ENCODE results near the gene CD200.
A peak's percentile ranks its signal among the peaks of the same experiment; 100 is the strongest.

The CD200 gene, protein sequence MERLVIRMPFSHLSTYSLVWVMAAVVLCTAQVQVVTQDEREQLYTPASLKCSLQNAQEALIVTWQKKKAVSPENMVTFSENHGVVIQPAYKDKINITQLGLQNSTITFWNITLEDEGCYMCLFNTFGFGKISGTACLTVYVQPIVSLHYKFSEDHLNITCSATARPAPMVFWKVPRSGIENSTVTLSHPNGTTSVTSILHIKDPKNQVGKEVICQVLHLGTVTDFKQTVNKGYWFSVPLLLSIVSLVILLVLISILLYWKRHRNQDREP

DNA sequence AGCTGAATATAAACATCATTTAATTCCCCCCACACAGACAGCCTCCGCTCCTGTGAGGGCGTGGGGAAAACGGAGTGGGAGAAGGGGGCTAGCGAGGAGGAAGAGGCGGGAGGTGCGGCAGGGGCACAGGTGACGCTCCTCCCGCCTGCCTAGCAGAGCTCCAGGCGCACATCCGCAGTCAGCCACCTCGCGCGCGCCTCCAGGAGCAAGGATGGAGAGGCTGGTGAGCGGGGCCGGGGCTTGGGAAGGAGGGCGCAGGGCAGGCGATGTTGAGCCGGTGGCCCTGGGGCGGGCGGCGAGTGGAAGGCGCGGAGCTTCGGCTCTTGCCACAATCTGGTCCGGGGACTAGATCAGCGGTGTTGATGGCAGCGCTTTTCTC is at the start of gene CD200:
Gene CD200, plus strand, starts transcription at position 155 of the 379 bp plus-strand sequence. Its CDS starts 57 bp downstream, at position 212.
- no peak for DNase-seq (ENCODE audit: low read depth)

DNA sequence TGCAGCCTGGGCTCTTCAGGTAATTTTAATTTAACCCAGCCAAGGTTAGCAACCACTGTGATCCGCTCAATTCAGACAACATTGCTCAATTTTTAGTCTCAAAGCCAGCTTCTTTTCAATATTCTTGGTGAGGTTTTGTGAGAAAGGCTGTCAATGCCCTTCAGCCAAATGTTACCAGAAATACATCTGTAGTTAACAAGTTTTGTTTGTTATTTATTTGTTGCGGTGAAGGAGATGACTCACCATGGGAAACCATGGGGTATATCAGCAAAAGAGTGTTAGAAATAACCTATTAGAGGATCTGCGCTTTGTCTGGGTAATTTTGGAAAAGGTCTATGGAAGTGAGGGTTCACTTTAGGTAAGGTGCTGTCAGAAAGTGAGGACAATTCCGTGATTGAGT is 43.9 kb upstream of the CD200 start:
- no peak for DNase-seq (ENCODE audit: low read depth)

DNA sequence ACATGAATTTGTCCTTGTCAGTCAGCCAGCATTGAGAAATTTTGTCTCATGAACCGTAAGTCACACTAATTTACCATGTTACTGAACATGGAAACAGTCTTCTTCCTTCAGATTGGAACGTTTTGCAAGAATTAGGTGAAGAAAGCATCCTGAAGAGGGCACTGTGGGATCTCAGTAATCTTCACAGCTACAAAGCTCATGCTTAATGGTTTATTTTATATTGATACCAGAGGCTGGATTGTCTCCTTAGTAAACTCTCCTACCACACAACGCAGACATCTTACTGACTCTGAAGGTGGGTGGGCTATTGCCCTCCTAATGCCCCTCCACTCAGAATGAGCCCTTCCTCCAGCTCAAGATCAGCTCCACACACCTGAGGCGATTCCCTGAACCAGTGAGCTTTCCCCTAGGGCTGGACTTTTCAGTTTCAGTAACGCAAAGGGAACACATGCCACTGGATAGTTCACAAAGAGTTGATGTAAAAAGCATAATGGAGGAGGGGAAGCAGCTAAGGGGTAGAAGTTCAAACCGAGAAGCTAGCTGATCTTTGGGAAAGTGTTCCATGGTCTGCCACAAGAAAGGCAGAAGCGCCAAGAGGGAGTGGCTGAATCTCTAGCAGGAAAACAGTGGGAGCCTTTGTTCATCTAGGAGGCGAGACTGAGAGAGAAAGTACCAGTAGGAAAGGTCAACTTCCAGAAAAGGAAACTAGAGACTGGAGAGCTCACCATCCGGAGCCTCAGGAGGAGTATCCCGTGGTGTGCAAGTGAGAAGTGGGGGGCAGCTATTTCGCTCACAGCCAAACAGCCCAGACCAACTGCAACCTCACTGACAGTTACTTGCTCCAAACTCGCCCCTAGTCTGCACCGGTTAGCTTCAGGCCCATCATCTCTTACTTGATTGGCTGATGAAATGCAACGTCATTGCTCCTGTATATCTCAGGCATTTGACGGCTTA is 39.3 kb upstream of the CD200 start, which contains the start of gene SLC9C1:
Gene SLC9C1, minus strand, starts transcription at position 849 of the 954 bp plus-strand sequence. CDS start 7,425 bp downstream, outside the sequence.
- peak; percentile 16 for DNase-seq (ENCODE audit: low read depth)

DNA sequence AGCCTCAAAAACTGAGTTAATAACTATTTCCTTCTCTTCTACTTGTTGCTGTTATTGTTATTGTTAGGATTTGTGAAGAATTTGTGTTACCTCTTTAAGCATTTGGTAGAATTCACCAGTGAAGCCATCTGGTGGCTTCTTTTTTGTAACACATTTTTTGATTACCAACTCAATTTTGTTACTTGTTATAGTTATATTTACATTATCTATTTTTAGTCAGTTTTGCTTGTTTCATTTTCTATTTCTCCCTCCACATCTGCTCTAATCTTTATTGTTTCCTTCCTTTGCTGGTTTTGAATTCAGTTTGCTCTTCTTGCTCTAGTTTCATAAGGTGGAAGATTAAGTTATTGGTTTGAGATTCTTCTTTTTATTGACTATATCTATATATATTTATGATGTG is 35.2 kb upstream of the CD200 start:
- no peak for DNase-seq (ENCODE audit: low read depth)

DNA sequence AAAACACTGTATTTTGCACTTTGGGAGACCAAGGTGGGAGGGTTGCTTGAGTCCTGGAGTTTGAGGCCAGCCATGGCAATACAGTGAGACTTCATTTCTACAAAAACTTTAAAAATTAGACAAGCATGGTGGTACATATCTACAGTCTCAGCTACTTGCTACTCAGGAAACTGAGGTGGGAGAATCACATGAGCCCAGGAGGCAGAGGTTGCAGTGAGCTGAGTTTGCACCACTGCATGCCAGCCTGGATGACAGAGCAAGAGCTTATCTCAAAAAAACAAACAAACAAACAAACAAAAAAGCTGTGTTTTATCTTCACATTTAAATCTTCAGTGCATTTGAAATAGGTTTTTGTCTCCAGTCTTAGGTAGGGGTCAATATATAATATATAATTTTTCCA is 34.2 kb upstream of the CD200 start:
- DNase-seq (ENCODE audit: low read depth) = no peak

DNA sequence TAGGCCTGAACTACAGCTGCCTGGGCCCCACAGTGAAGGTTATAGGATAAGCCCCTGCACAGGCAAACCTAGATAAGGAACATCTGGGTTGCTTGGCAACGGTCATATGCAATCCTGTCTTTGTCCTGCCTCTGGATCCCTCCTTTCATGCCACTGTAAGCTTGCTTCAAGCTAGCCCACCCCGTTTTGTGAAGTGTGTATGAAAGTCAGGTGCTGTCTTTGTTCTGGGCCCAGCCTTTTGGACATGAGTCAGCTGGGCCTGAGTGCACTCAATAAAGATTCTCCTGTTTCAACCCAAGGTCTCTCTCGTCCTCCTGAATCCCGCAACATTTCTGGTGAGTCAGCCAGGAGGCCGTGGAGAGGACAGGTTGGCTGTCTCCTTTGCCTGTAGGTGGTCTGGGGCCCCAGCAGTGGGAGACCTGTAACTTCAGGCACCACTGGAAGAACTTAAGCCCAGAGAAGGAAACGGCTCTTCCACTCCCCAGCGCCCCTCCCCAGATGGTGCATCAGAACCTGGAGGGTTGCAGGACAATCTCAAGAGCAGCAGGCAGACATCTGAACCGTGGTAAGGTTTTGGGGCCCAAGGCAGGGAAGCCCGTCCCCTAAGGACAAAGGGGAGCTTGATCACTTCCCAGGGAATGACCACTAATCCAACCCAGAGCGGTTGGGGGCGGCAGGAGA is 30.7 kb upstream of the CD200 start:
- DNase-seq (ENCODE audit: low read depth) = no peak

DNA sequence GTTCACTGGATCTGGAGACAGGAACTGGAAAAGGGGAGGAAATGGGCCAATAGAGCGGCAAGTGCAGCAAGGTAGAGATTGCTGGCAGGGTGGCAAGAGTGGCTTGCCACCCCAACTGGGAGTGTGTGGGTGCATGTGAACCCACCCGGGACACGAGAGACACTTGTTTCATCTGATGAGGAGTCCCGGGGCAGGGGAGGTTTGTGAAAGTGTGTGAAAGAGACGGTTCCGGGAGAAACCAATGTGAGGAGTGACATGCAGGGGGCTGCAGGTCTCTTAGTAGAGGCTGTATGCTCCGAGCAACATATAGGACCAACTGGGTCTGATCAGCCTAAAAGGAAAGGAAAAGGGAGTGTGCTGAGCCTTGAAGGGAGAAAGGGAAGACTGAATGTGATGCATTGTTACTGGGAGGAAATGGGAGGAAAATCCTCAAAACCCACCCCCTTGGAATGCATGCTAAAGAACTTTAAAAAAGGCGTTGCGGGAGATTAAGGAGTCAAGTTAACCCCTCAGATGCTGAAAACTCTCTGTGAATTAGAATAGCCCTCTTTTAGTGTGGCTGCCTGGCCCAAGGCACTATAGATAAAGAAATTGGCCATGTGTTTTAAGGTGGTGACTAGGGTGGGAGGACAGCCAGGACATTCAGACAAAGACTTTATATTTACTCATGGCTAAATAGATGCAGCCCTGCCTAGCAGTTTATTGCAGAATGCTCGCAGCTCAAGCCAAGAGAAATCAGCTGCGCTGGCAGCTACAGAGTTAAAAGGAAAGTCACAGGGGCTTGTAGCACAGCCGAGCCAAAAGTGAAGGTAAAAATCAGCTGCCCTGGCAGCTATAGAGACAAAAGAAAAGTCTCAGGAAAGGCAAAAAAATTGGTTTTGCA is 29.8 kb upstream of the CD200 start:
- DNase-seq (ENCODE audit: low read depth) = no peak

DNA sequence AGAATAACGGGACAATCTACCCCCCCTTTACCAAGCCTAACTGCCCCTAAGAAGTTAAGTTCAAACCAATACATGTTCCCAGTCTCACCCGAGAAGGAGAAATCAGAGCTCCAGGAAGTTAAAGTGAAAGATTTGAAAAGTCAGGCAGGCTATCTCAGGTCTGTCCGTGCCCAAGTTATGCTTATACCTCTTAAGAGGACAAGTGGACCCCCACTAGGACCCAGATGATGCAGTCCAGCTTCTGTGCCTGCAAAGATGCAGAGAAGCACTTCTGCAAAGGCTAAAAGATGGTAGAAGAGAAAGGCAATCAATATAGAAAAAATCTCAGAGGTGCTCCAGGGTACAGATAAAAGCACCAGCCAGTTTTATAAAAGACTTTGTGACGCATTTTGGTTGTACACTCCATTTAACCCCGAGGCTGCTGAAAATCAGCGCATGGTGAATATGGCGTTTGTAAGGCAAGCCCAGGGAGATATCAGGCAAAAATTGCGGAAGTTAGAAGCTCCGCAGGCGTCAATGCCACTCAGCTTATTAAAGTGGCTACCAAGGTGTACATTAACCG is 29.1 kb upstream of the CD200 start:
- no peak for DNase-seq (ENCODE audit: low read depth)

DNA sequence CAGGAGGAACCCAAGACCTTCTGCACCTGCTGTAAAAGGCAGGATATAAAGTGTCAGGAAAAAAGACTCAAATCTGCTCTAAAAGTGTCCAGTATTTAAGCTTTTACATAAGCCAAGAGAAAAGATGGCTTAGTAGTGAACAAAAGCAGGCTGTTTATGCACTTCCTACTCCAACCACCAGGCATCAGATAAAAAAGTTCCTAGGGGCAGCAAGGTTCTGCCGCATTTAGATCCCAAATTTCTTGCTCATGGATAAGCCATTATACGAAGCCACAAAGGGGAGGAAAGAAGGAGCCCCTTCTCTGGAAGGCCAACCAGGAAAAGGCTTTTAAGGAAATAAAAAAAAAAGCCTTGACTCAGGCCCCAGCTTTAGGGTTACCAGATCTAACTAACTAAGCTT is 28.3 kb upstream of the CD200 start:
- DNase-seq (ENCODE audit: low read depth) = no peak

DNA sequence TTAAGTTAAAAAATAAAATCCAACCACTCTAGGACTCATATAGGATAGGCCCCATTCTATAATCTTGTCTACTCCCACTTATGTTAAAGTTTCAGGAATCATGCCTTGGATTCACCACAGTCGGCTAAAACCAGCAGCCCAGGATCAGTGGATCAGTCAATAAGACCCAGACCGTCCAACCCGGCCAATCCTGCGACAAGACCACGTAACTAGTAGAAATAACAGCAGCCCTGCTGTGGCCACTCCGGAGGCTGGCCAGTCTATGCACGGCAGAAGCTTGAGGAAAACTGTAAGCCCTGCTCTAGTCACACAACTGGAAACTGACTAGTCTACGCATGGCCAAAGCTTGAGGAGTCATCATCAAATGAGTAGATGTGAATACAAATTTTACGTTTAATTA is 26.1 kb upstream of the CD200 start:
- no peak for DNase-seq (ENCODE audit: low read depth)

DNA sequence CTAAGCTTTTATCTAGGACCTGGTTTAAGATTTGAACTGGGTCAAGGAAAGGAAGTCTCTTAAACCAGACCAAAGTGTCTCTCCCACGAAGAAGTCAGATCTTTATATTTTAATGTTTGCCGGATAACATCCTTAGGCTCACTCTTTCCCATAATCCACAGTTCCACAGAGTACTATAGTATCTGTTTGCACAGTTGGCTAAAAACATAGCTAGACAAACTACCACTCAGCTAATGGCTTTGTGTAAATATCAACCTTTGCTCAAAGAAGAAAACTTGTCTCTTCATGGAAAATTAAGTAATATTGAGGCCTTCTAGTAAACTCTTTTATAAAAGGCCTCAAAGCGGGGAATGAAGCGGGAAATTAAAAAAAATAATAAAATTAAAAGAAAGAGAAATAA is 25.4 kb upstream of the CD200 start:
- DNase-seq (ENCODE audit: low read depth) = no peak

DNA sequence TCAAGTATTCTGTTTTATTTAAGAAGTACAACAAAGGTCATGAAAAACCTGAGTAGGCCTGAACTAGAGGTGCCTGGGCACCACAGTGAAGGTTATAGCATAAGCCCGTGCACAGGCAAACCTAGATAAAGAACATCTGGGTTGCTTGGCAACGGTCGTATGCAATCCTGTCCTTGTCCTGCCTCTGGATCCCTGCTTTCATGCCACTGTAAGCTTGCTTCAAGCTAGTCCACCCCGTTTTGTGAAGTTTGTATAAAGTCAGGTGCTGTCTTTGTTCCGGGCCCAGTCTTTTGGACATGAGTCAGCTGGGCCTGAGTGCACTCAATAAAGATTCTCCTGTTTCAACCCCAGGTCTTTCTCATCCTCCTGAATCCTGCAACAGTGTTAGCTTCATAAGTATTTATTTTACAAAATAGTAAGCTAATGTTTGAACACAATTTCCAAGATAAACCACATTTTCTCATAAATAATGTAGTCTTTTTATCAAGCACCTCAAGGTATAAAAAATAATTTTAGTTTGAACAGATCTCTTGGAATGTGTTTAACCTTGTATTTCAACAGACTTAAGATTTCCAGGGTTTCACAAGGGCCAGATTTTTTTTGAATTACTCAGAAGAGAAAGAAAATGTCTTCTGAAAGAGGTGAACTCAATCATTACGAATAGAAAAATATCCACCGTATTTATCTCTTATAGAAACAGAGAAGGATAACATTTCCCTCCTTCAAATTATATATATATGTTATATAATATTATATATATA is 24.6 kb upstream of the CD200 start:
- DNase-seq (ENCODE audit: low read depth) = no peak

DNA sequence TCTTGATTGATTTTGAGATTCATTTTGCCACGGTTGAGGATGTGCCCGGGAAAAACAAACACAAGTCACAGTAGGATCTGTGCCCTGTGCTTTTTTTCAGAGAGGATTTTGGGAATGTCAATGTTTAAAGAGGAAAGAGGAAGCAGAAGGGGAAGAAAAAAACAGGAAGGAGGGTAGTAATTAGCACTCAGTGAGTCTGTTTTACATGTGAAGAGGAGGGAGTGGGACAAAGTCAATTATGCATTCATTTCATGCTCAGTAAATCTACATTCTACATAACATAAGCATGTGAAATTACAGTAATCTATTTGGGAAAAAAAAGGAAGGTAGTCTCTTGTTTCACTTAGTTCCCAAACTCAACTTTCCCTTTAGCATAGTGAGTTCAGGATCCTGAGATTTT is 18.3 kb upstream of the CD200 start:
- no peak for DNase-seq (ENCODE audit: low read depth)

DNA sequence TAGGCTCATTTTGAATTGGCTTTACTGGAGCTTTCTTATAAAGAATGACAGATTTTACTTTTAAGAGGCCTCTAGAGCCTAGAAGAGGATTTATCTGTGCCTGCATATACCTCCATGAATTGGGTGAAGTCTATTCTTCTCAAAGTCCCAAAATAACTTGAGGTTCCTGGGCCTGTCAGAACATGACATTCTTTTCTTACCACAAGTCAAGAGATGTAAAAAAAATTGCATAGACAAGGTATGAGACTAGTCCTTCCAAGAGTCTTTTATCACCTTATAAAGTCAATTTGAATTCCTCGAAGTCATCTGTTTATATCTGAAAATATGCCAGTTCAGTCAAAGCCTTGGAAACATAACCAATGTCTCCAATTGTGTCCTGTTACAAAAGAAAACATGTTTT is 17.2 kb upstream of the CD200 start:
- no peak for DNase-seq (ENCODE audit: low read depth)

DNA sequence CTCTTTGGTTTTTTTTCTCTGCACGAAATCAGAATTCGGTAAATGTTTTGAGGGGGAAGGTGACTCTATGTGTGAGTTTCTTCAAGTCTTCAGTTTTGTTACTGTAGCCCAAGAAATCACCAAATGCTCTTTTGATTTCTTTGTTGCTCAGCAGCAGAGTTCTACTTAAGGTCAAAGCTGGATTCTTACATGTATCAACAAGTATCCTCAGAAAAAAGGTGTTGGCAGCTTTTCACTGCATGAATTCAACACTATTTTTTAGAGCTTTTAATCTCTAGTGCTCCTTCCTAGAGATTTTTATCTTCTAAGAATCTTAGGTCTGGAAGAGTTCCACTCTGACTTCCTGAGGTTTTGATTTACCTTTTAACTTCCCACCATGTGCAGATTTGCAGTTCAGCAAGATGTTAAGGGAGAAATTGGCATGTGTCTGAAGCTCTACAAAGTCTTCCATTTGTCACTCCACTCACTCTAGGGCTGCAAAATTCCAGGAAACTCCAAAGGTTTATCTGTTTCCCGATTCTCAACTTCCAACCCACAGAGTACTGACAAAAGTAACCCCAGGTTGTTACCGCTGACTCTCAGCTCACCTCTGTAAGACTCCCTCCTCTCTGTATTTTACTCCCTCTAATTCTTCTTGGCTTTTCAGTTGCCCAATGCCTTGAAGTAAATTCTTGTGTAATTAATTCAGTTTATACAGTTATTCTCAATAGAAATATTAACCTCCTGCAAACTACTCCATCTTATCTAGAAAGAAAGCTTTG is 13.3 kb upstream of the CD200 start:
- no peak for DNase-seq (ENCODE audit: low read depth)

DNA sequence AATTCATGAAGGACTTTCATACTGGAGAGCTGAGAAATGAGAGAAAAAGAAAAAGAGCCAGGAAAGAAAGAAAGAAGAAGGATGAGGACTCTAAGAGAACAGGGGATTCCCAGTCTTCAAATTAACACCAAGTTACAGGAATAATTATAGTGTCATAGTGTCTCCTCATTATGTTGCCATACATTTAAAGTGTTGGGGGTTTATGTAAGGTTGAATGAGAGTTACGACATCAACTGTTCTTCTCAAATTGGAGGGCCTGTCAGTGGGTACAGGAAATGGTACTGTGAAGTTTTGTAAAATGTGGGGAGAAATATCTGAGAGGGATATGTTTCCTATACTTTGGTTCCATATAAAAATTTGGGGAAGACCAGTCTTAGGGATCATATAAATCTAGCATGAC is 12.3 kb upstream of the CD200 start:
- no peak for DNase-seq (ENCODE audit: low read depth)

DNA sequence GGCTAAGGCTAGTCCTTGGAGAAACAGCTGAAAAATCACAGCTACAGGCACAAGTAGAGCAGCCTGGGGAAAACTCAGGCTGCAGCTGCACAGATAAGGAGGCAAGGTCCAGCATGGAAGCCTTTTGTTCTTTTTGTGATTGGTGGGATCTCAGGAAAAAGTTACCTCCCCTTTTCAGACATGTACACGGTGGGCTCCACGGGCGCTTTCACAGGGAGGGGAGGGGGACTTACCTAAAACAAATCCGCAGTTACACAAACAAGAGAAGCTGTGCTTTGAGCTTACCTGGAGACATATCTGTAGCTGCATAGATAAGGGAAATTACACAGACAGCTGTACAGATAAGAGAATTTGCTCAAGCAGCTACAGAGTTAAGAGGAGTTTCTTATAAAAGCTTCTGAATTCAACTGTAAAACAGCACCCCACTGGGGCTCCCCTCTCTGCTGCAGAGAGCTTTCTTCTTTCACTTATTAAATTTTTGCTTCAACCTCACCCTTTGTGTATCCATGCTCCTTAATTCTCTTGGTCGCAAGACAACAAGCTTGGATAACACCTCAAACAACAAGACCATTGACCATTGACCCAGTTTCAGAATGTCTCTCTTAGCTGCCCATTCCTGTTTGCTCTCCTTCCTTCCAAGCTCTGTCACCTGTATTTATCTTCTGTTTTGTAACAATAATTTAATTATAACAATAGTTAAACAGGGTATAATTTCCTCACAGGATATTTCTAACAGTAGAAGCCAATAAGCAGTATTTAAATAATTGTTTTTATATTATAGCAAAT is 10.9 kb upstream of the CD200 start:
- DNase-seq (ENCODE audit: low read depth) = no peak

DNA sequence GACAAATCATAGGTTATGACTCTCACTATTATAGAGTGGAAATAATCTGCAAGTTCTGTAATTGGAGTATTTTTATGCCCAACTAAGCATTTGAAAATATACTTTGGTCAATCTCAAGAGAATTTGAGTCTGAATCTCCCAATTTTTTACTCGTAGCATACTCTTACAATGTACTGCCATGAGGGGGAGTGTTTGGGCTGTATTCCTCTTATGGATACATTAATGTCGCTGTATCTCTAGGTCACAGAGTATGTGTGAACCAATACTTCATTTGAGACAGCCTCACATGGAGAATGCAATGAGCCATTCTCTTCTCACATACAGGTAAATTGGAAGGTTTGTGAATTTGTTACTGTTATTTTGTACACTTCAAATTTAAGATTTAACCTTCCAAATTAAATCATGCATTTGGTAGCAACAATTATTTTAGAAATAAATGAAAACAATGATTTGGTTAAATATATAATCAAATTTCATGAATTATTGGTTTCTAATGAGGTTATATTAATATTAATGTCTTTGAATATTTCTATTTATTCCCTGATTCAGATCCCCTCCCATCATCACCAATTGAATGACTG is 5.5 kb upstream of the CD200 start:
- peak; percentile 18 for DNase-seq (ENCODE audit: low read depth)

DNA sequence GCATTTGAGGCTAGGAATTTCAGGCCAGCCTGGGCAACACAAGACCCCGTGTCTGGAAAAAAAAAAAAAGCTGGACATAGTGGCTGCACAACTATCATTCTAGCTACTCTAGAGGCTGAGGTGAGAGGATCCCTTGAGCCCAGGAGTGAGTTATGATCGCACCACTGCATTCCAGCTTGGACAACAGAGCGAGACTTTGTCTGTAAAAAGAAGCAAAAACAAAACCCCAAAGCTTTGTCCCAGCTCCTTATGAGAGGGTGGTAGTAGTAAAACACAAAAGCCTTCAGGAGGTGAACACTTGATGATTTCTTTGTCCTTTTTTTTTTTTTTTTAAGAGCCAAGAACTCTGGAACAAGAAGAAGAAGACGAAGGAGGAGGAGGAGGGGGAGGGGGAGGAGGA is 1.1 kb upstream of the CD200 start:
- DNase-seq (ENCODE audit: low read depth) = no peak
